GM12878 (cell line): ENCODE results near the gene HDAC9. TPM values are rescaled to one million over a fixed set of nuclear protein-coding genes. Genes with fewer than 3 reads are reported as not detected.

ENCODE experiments used
- CREB1 ChIP-seq: IDR thresholded peaks from 2 replicates; pipeline ENCODE4 v1.6.1; 2012; ENCODE audit warnings: low read depth, mild to moderate bottlenecking, inconsistent platforms
- E4F1 ChIP-seq: fragments of 450-650 bp; IDR thresholded peaks from 2 replicates; pipeline ENCODE4 v1.6.1; 2018; ENCODE audit warnings: borderline replicate concordance, mild to moderate bottlenecking; ENCODE audit not compliant: partially characterized antibody
- GATAD2B ChIP-seq: fragments of 450-650 bp; conservative IDR thresholded peaks from 2 replicates; pipeline ENCODE4 v1.6.1; 2017; ENCODE audit warnings: low read depth, mild to moderate bottlenecking, moderate library complexity
- KDM1A ChIP-seq: fragments of 200-600 bp; sonication (generic); IDR thresholded peaks from 2 replicates; pipeline ENCODE4 v1.6.1; 2016; ENCODE audit warnings: borderline replicate concordance
- RUNX3 ChIP-seq: IDR thresholded peaks from 2 replicates; pipeline ENCODE4 v1.6.1; 2012; ENCODE audit warnings: low read length, inconsistent platforms
- SMC3 ChIP-seq: IDR thresholded peaks from 2 replicates; pipeline ENCODE4 v1.6.1; 2011; ENCODE audit warnings: low read length, improper control_type of control experiment, borderline replicate concordance
- polyA plus RNA-seq, 11 experiments: library from polyadenylated mRNA; depleted of rRNA in 4 of 11; unstranded in 6 of 11; stranded (reverse) in 5 of 11; fragments of >200 nt; fragmentation: Nextera tagmentation in 4 of 11; fragmentation: Illumina TruSeq in 1 of 11; extraction: Ambion mirVana in 4 of 11; extraction: Trizol in 1 of 11; gene quantifications; 1 replicate in 1 of 11; 2 replicates in 10 of 11; pipeline versions ENCODE4 v1.2.1 to v1.2.3, GENCODE V29; 2011 to 2016; ENCODE audit warnings: inconsistent platforms in 2 of 11, missing spikeins in 2 of 11, low read depth in 1 of 11
- total RNA-seq, 4 experiments: library from RNA; depleted of rRNA in 3 of 4; stranded (reverse); fragments of >200 nt in 3 of 4; fragmentation: Illumina TruSeq in 1 of 4; extraction: Trizol in 1 of 4; gene quantifications; 2 replicates each; pipeline versions ENCODE4 v1.2.1 to v1.2.3, GENCODE V29; 2013 to 2021
- TF ChIP-seq, protein P1 (sequence below): IDR thresholded peaks from 2 replicates; pipeline ENCODE4 v1.6.1; 2012; ENCODE audit warnings: improper control_type of control experiment, low read depth, low read length; ENCODE audit not compliant: insufficient replicate concordance
- TF ChIP-seq, protein P2 (sequence below): fragments of 450-650 bp; IDR thresholded peaks from 2 replicates; pipeline ENCODE4 v1.6.1; 2017; ENCODE audit warnings: mild to moderate bottlenecking, moderate library complexity

The HDAC9 gene
- total and polyA plus RNA-seq, 10 of the 15 experiments (the other 5 are each of a cell fraction or from before 2014, with no cell fraction given), result 0.73 to 12.8 (median 0.92) TPM

GRCh38 chr7:18497800-18498199, 2.3 kb downstream of the HDAC9 start (continued):
- TF ChIP-seq, protein P1, sequence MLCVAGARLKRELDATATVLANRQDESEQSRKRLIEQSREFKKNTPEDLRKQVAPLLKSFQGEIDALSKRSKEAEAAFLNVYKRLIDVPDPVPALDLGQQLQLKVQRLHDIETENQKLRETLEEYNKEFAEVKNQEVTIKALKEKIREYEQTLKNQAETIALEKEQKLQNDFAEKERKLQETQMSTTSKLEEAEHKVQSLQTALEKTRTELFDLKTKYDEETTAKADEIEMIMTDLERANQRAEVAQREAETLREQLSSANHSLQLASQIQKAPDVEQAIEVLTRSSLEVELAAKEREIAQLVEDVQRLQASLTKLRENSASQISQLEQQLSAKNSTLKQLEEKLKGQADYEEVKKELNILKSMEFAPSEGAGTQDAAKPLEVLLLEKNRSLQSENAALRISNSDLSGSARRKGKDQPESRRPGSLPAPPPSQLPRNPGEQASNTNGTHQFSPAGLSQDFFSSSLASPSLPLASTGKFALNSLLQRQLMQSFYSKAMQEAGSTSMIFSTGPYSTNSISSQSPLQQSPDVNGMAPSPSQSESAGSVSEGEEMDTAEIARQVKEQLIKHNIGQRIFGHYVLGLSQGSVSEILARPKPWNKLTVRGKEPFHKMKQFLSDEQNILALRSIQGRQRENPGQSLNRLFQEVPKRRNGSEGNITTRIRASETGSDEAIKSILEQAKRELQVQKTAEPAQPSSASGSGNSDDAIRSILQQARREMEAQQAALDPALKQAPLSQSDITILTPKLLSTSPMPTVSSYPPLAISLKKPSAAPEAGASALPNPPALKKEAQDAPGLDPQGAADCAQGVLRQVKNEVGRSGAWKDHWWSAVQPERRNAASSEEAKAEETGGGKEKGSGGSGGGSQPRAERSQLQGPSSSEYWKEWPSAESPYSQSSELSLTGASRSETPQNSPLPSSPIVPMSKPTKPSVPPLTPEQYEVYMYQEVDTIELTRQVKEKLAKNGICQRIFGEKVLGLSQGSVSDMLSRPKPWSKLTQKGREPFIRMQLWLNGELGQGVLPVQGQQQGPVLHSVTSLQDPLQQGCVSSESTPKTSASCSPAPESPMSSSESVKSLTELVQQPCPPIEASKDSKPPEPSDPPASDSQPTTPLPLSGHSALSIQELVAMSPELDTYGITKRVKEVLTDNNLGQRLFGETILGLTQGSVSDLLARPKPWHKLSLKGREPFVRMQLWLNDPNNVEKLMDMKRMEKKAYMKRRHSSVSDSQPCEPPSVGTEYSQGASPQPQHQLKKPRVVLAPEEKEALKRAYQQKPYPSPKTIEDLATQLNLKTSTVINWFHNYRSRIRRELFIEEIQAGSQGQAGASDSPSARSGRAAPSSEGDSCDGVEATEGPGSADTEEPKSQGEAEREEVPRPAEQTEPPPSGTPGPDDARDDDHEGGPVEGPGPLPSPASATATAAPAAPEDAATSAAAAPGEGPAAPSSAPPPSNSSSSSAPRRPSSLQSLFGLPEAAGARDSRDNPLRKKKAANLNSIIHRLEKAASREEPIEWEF, result no peak
- TF ChIP-seq, protein P2, sequence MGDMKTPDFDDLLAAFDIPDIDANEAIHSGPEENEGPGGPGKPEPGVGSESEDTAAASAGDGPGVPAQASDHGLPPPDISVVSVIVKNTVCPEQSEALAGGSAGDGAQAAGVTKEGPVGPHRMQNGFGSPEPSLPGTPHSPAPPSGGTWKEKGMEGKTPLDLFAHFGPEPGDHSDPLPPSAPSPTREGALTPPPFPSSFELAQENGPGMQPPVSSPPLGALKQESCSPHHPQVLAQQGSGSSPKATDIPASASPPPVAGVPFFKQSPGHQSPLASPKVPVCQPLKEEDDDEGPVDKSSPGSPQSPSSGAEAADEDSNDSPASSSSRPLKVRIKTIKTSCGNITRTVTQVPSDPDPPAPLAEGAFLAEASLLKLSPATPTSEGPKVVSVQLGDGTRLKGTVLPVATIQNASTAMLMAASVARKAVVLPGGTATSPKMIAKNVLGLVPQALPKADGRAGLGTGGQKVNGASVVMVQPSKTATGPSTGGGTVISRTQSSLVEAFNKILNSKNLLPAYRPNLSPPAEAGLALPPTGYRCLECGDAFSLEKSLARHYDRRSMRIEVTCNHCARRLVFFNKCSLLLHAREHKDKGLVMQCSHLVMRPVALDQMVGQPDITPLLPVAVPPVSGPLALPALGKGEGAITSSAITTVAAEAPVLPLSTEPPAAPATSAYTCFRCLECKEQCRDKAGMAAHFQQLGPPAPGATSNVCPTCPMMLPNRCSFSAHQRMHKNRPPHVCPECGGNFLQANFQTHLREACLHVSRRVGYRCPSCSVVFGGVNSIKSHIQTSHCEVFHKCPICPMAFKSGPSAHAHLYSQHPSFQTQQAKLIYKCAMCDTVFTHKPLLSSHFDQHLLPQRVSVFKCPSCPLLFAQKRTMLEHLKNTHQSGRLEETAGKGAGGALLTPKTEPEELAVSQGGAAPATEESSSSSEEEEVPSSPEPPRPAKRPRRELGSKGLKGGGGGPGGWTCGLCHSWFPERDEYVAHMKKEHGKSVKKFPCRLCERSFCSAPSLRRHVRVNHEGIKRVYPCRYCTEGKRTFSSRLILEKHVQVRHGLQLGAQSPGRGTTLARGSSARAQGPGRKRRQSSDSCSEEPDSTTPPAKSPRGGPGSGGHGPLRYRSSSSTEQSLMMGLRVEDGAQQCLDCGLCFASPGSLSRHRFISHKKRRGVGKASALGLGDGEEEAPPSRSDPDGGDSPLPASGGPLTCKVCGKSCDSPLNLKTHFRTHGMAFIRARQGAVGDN, result no peak
- TF ChIP-seq CREB1 (no peak), SMC3 (no peak), KDM1A (no peak), E4F1 (no peak), GATAD2B (no peak), RUNX3 (no peak)
